Activated CD8-positive, alpha-beta memory T cell treated with anti-CD3 and anti-CD28 coated beads for 24 hours (primary cell): ENCODE data around the gene AMBN.

ENCODE experiments used
- DNase-seq: peaks from one replicate; pipeline ENCODE4 v3.0.0-alpha.2; 2020

The AMBN gene

DNA sequence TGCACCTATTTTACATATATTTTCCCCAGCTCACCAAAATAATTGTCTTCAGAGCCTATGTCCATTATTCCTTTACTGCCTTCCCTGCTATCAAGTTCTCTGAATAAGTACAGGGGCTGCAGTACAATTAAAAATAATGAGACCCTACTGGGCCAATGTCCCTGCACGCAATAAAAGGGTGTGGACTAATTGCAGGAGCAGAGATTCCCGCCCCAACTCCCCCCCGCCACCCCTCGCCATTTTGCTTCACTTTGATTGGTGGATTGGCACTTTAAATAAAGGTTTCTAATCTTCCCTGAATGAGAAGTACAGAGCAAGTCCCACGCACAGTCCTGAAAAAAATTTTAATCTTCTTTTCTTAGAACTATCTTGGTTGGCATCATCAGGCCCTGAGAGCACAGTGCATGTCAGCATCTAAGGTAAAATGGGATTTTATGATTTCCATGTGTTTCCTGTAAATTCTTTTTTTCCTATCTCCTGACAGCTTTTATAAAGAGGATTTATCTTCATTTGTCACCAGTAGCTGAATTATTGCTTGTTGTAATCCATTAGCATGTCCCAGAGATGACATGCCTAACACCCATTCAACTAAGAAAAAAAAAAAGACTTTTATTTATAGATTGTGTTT, at the start of gene AMBN:
Gene AMBN, plus strand, starts transcription at position 302 of the 628 bp plus-strand sequence. Its CDS starts 103 bp downstream, at position 405.
- DNase-seq = no peak

GRCh38 chr4:70544279-70544868, 47.7 kb upstream of the AMBN start:
- DNase-seq = no peak

GRCh38 chr4:70556856-70557255, 35.2 kb upstream of the AMBN start:
- no peak for DNase-seq

DNA sequence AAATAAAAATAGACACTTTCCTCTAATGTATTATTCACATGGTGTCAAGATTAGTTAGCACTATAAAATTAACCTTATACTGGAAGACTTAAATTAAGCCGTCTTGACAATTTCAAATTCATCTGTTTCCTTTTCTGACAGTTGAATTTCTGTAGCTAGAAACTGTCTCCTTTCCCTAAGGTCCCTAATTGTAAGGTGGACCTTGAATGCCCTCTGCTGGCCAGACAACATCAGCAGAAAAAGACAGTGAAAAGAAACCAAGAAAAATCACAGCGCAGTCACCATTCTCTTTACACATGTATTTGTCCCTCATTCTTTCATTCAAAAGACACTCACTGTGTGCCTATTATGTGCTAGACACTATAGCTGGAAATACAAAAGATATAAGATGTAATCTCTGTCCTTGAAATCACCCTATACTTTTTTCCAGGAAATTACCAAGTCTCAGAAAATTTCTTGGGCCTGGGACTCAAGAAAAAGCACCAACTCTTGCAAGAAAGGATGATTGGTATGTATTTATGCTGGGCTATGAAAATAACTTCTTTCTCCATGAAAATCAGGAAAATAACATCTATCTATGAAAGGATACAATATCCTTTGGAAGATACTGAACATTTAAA, 32.7 kb upstream of the AMBN start:
- DNase-seq = no peak

GRCh38 chr4:70559924-70560323, 32.1 kb upstream of the AMBN start:
- no peak for DNase-seq

DNA sequence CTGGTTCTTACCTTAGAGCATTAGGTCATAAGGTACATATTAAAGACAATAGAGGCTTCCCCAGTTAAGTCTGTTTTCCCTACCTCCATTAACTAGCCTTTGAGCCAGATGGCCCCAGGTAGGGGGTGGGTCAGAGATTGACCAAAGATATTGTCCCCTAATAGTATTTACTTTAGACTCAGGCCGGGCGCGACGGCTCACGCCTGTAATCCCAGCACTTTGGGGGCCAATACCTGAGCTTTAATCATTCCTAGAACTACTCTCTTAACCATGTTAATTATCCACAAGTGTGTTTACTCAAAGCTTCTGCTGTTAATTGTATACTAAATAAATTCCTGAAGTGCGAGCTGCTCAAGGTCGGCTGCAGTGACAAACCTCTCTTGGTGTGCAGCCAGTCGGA, 28.0 kb upstream of the AMBN start:
- DNase-seq = no peak

DNA sequence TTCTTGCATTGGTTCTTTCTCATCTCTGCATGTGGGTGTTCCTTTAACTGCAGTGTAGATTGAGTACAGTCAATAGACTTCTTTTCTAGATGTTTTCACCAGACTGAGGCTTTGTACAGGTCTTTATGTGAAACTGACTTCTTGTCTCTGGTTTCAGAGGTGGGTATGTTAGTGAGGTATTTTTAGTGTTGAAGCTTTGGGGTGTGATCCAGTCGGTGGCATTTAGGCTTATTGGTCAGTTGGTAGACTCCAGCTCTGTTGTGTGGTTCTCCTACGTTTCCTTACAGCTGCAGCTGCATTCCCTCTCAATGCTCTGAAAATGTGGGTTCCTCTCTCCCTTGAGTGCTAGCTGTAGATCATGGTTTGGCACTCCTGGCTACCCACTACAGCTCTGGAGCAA, 21.3 kb upstream of the AMBN start:
- DNase-seq = no peak

GRCh38 chr4:70571772-70572171, 20.3 kb upstream of the AMBN start:
- DNase-seq = no peak

GRCh38 chr4:70575964-70576363, 16.1 kb upstream of the AMBN start:
- no peak for DNase-seq

DNA sequence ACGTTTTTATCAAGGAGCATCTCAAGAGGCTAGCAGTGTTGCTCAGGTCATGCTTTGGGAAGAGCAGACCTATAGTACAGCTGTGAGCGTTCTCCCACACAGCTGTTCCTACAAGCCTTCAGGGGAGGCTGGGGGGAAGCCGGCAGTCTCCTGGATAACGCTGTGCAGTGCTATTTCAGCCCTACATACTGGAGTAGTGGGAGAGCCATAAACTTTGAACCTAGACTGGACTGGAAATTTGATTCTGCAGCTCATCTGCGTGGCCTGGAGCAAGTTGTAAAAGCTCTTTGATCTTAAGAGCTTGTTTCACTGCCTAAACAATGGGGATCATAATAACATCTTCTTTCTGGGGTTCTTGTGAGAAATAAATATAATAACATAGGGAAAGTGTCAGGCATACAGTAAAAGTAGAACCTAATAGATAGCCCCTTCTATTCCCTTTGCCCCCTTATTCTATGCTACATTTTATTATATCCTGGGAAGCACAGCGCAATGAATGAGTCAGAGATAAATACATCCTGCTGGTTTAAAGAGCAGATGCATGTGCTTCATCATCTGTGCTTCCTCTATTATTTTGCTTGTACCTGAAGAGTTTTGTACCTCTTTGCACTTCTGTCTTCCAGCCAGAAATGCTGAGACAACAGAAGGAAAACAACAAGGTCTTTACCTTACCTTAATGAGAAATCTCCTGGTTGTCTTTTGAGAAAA, 14.7 kb upstream of the AMBN start:
- no peak for DNase-seq

GRCh38 chr4:70581980-70582379, 10.1 kb upstream of the AMBN start:
- no peak for DNase-seq

GRCh38 chr4:70583952-70584834, 7.9 kb upstream of the AMBN start:
- no peak for DNase-seq

DNA sequence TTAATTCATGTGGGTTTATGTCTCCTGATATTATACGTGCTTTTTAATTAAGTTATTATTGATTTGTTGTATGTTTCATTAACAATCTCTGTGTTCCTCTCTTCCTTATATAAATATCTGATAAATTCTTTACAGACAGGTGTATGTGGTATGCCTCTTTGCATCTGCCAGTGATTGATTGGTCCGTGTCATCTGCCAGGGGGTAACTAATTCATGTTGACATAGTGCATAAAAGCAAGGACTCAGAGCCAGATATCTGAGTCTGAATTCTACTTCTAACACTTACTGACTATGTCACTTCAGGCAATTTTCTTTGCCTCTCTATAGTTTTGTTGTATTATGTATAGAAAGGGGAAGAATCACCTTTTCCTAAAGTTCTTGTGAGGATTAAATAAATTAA, 5.2 kb upstream of the AMBN start:
- no peak for DNase-seq

DNA sequence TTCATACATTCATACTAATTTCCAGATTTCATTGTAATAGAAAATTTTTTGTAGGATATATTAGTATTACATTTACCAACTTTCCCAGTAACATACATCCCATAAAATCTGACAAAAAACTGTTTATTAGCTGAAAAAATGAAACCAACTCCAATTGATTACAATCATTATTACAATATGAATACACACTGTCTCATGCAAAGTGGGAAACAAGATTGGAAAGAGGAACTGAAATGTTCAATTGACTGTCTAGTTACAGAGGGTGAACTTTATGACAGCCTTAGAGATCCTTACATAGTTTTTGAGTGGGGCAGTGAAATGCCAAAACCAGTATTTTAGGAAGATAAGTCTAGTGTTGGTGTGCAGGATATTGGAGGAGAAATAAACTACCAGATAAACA, 2.3 kb upstream of the AMBN start:
- DNase-seq = no peak

DNA sequence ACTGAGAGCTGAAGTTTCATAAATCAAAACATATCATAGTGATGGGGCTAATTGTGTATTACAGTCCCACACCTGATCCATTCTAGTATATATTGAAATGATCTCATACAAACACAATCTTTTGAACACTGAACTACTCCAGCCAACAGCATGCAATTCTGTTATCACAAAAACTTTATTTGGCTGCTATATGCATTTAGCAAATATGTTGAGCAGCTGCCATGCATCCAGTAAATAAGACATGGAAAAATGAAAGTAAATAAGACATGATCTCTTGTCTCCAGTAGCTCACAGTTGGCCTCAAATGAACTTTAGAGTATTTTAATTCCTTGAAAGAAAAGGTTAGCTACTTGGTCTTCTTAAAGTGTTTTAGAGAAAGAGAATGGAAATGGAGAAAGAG, 2.1 kb downstream of the AMBN start:
- DNase-seq = no peak

GRCh38 chr4:70600305-70600704, 8.2 kb downstream of the AMBN start:
- no peak for DNase-seq

- DNase-seq = no peak
Measured at GRCh38 chr4:70600977-70601376, 8.9 kb downstream of the AMBN start.

- DNase-seq = peak; percentile 73
Measured at GRCh38 chr4:70601422-70602039, 9.5 kb downstream of the AMBN start.

- no peak for DNase-seq
Measured at GRCh38 chr4:70603856-70604255, 11.8 kb downstream of the AMBN start.

- DNase-seq = no peak
Measured at GRCh38 chr4:70606459-70606858, 14.4 kb downstream of the AMBN start.

- no peak for DNase-seq
Measured at GRCh38 chr4:70607334-70607853, 15.3 kb downstream of the AMBN start.

DNA sequence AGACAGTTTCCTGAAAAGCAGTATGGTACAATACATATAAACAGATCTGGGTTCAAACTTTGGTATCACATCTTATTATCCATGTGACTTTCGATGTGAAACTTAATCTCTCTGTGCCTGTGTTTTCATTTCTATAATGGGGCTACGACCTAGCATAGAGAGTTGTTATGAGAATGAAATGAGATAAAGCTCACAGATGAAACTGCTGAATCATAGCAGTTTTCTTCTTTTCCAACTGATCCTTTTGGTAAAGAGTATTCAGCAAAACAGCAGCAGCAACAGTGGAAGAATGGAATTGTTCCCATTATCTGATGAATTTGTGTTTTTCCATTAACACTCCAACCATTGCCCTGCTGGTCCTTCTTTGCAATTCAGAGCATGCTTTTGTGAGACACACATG, 16.3 kb downstream of the AMBN start:
- no peak for DNase-seq
